ENCODE results near the gene CACNG3.

Gene CACNG3

DNA sequence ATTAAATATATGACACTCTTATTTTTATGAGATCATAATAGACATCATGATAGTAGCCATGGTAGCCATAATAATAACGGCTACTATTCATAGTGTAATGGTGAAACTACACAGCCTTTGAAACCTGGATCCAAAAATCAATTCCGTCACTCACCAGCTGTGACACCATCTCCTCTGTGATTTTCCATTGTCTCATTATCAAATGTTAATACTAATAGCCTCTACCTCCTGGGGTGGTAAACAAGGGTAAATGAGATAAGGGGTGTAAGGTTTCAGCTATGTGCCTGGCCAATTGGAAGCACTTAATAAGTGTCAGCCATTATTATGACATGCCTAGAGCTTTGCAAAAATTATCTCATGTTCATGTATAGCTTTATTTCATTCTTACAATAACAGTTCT, 88.6 kb downstream of the CACNG3 start:
- TF ChIP-seq ZC3H10 (CRISPR knock-in tag; IDR thresholded peaks at IDR 0.05) (no peak), ARNTL (CRISPR knock-in tag; IDR thresholded peaks at IDR 0.05; ENCODE audit: borderline replicate concordance, low read depth) (no peak), ESRRG (CRISPR knock-in tag; IDR thresholded peaks at IDR 0.05) (no peak), ZFP3 (CRISPR knock-in tag; IDR thresholded peaks at IDR 0.05) (no peak), OSR1 (CRISPR knock-in tag; IDR thresholded peaks at IDR 0.05) (no peak), ISL1 (CRISPR knock-in tag; IDR thresholded peaks at IDR 0.05) (no peak), TOX (CRISPR knock-in tag; IDR thresholded peaks at IDR 0.05; ENCODE audit: borderline replicate concordance) (no peak), ZNF70 (CRISPR knock-in tag; IDR thresholded peaks at IDR 0.05) (no peak), PPARA (CRISPR knock-in tag; IDR thresholded peaks at IDR 0.05; ENCODE audit: borderline replicate concordance) (no peak), CSDC2 (CRISPR knock-in tag; IDR thresholded peaks at IDR 0.05) (no peak)
- no peak for ATAC-seq

- TF ChIP-seq ZNF70 (CRISPR knock-in tag; IDR thresholded peaks at IDR 0.05) = no peak
- TF ChIP-seq CSDC2 (CRISPR knock-in tag; IDR thresholded peaks at IDR 0.05) = no peak
- no peak for TF ChIP-seq TOX (CRISPR knock-in tag; IDR thresholded peaks at IDR 0.05; ENCODE audit: borderline replicate concordance)
- no peak for TF ChIP-seq PPARA (CRISPR knock-in tag; IDR thresholded peaks at IDR 0.05; ENCODE audit: borderline replicate concordance)
- TF ChIP-seq GLIS3 (CRISPR knock-in tag; IDR thresholded peaks at IDR 0.05) = no peak
- TF ChIP-seq SNAI2 (CRISPR knock-in tag; IDR thresholded peaks at IDR 0.05) = no peak
- TF ChIP-seq, protein P1, sequence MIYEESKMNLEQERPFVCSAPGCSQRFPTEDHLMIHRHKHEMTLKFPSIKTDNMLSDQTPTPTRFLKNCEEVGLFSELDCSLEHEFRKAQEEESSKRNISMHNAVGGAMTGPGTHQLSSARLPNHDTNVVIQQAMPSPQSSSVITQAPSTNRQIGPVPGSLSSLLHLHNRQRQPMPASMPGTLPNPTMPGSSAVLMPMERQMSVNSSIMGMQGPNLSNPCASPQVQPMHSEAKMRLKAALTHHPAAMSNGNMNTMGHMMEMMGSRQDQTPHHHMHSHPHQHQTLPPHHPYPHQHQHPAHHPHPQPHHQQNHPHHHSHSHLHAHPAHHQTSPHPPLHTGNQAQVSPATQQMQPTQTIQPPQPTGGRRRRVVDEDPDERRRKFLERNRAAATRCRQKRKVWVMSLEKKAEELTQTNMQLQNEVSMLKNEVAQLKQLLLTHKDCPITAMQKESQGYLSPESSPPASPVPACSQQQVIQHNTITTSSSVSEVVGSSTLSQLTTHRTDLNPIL (CRISPR knock-in tag; IDR thresholded peaks at IDR 0.05; ENCODE audit: low read depth) = no peak
- TF ChIP-seq ZFP30 (CRISPR knock-in tag; IDR thresholded peaks at IDR 0.05) = no peak
- no peak for TF ChIP-seq ARNTL (CRISPR knock-in tag; IDR thresholded peaks at IDR 0.05; ENCODE audit: borderline replicate concordance, low read depth)
- no peak for TF ChIP-seq ZNF8 (CRISPR knock-in tag; IDR thresholded peaks at IDR 0.05)
- TF ChIP-seq, protein P2, sequence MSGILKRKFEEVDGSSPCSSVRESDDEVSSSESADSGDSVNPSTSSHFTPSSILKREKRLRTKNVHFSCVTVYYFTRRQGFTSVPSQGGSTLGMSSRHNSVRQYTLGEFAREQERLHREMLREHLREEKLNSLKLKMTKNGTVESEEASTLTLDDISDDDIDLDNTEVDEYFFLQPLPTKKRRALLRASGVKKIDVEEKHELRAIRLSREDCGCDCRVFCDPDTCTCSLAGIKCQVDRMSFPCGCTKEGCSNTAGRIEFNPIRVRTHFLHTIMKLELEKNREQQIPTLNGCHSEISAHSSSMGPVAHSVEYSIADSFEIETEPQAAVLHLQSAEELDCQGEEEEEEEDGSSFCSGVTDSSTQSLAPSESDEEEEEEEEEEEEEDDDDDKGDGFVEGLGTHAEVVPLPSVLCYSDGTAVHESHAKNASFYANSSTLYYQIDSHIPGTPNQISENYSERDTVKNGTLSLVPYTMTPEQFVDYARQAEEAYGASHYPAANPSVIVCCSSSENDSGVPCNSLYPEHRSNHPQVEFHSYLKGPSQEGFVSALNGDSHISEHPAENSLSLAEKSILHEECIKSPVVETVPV (CRISPR knock-in tag; IDR thresholded peaks at IDR 0.05) = no peak
- no peak for TF ChIP-seq BACH2 (CRISPR knock-in tag; IDR thresholded peaks at IDR 0.05; ENCODE audit: borderline replicate concordance)
- no peak for TF ChIP-seq ZFP3 (CRISPR knock-in tag; IDR thresholded peaks at IDR 0.05)
- TF ChIP-seq RARB (CRISPR knock-in tag; IDR thresholded peaks at IDR 0.05) = no peak
- ATAC-seq = no peak
These were observed 89.6 kb downstream of the CACNG3 start for GRCh38 chr16:24345704-24346103.

DNA sequence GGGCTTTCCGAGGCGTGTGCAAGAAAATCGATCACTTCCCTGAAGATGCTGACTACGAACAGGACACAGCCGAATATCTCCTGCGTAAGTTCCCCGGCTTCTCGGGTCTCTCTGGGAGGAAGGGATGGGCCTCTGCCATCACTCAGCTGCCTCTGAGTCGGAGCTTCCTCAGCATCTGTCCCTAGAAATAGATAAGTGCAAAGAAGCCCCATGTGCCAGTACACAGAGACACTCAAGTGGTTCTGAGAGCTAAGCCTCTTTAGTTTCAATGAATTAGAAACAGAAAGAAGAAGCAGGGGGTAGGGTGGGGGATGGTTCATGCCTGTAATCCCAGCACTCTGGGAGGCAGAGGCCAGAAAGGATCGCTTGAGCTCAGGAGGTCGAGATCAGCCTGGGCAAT, 90.6 kb downstream of the CACNG3 start:
- TF ChIP-seq PATZ1 (CRISPR knock-in tag; IDR thresholded peaks at IDR 0.05; ENCODE audit: borderline replicate concordance) (no peak), ZNF565 (CRISPR knock-in tag; conservative IDR thresholded peaks at IDR 0.05; ENCODE audit: low read depth) (no peak), POU6F1 (CRISPR knock-in tag; IDR thresholded peaks at IDR 0.05; ENCODE audit: borderline replicate concordance, low read depth) (no peak), ISL1 (CRISPR knock-in tag; IDR thresholded peaks at IDR 0.05) (no peak), ARNTL (CRISPR knock-in tag; IDR thresholded peaks at IDR 0.05; ENCODE audit: borderline replicate concordance, low read depth) (no peak), TCF4 (CRISPR knock-in tag; IDR thresholded peaks at IDR 0.05; ENCODE audit: borderline replicate concordance) (no peak), ESRRG (CRISPR knock-in tag; IDR thresholded peaks at IDR 0.05) (no peak), ZFP30 (CRISPR knock-in tag; IDR thresholded peaks at IDR 0.05) (no peak)
- TF ChIP-seq, protein P1 (CRISPR knock-in tag; IDR thresholded peaks at IDR 0.05; ENCODE audit: low read depth) = no peak
- ATAC-seq = no peak

All from SK-N-SH treated with all-trans-retinoic acid at 6 μM for 48 hours (cell line).